GM18861 (cell line): ENCODE data around the gene DMBT1.
"Not testable (repeated sequence)": the region's sequence is repeated elsewhere in the genome, so short reads cannot be mapped to it uniquely, and the experiment has no call there.

ENCODE experiments used
- ATAC-seq: cut with Tn5 transposase; IDR thresholded peaks from one replicate; pipeline ENCODE4 v1.9.1; 2021; ENCODE audit not compliant: unreplicated experiment

Gene DMBT1

DNA sequence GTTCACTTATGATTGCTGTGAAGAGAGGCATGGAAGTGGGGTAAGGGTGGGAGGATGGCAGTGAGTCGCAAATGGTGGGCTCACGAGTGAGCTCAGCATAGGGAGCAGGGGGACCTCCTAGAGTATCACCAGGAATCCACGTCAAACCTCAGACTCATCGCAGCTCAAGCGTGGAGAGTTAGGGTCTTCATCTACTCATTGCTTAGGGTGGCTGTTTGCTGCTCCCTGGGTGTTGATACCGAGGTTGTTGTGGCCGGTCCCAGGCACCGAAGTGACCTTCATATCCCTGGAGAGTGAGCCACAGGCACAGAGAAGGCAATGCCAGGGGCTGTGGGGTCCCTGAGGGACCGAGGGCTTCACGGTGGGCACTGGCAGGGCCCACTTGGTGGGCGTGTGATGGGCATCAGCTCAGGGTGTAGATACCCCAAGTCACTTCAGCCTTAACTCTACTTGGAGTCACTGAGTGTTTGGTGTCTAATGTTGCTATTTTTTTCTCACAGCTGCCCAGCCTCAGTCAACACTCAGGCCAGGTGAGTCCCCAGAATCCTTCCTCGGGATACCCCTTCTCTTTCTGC lies 16.8 kb downstream of the DMBT1 start:
- no peak for ATAC-seq

DNA sequence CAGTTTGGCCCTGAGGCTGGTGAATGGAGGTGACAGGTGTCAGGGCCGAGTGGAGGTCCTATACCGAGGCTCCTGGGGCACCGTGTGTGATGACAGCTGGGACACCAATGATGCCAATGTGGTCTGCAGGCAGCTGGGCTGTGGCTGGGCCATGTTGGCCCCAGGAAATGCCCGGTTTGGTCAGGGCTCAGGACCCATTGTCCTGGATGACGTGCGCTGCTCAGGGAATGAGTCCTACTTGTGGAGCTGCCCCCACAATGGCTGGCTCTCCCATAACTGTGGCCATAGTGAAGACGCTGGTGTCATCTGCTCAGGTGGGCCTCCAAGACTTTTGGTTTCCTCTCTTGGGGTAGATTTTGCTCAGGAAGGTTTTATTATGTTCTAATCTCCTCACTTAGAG lies 25.5 kb downstream of the DMBT1 start:
- ATAC-seq, result not testable (repeated sequence)

DNA sequence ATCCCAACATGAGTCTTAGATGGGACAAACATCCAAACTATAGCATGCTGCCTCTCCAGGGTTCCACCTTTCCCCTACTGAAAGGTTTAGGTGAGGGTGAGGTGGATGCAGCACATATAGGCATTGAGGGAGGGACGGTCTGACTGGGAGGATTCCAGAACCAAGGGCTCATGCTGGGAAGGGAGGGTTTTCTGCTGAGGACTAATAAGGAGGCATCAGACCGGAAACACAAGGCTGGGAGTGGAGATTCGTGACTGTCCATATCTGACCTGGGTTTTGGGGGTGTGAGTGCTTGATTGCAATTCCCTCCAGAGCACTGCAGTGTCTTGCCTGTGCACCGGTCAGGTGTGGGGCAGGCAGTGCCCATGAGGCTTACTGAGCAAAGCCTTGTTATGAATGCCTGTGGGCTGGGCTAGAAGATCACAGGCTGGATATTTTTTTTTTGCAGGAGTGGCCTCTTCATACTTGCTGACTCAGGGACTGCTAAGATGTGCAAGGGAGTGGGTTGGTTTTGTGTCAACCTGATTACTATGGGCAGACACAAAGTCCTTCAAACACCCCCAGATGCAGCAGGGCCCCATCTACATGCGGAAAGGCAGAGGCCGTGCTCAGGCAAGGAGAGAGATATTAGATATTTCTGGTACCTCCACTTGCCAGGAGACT lies 26.7 kb downstream of the DMBT1 start:
- ATAC-seq, result no peak

- ATAC-seq, result no peak
These were observed 27.8 kb downstream of the DMBT1 start for GRCh38 chr10:122588381-122588780.

DNA sequence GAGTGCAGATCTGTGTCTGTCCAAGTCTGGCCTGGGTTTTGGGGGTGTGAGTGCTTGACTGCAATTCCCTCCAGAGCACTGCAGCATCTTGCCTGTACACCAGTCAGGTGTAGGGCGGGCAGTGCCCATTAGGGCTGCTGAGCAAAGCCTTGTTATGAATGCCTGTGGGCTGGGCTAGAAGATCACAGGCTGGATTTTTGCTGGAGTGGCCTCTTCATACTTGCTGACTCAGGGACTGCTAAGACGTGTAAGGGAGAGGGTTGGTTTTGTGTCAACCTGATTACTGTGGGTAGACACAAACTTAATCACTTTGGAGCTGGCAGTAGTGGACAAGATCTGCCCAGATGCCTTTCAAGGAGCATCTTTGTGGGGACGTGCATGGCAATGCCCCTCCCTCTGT lies 29.6 kb downstream of the DMBT1 start:
- ATAC-seq, result no peak

DNA sequence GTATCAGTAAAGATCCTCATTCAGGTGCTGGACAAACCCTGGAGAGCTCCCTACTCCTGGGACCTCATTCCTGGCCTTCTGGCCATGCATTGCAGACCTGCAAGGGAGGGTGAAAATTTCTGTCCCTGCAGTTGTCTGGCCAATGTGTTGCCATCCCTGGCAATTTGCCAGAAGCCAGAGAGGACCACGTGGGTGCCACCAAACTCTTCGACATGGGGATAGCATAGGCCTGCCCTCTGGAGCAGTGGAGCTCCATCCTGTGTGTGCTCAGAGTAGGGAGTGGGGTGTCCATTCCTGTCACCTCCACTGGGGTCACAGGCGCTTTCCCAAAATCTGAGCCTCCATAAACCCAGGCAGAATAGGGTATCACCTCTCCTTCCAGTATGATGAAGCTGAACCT lies 31.2 kb downstream of the DMBT1 start:
- no peak for ATAC-seq

DNA sequence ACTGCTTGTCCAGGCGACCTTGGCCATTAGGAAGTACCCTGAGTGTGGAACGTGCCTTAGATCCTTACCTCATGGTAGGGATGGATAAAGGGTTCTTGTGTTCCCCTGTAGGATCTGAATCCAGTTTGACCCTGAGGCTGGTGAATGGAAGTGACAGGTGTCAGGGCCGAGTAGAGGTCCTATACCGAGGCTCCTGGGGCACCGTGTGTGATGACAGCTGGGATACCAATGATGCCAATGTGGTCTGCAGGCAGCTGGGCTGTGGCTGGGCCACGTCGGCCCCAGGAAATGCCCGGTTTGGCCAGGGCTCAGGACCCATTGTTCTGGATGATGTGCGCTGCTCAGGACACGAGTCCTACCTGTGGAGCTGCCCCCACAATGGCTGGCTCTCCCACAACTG lies 31.6 kb downstream of the DMBT1 start:
- no peak for ATAC-seq

GRCh38 chr10:122617476-122618270 lies 57.1 kb downstream of the DMBT1 start:
- ATAC-seq, result no peak

DNA sequence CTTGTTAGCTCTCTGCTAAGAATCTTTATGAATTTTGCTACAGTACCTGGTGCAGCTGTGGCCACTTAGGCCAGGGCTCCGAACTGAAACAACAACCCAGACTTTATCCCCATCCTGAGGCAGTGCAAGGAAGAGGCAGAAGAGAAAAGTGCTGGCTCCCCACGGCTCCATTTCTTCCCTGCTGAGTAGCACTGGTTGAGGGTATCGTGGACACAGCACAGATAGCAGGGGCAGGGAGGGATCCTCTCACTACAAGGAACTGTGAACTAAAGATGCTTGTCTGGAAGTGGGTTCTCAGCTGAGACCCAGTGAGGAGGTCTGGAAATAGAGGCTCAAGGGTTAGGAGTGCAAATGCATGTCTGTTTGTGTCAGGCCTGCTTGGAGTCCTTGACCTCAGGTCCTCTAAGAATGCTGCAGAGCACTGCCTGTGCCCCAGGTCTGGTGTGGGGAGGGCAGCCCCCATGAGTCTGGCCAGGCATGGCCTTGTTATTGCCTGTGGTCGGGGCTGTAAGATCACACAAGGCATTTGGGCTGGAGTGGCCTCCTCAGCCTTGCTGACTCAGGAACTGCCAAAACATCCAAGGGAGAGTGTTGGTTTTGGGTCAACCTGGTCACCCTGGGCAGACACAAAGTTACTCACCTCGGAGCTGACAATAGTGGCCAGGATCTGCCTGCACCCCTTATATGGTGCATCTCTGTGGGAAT lies 58.1 kb downstream of the DMBT1 start:
- ATAC-seq, result no peak

- ATAC-seq, result not testable (repeated sequence)
These were observed 60.4 kb downstream of the DMBT1 start for GRCh38 chr10:122620961-122621360.

GRCh38 chr10:122624546-122624945 lies 64.0 kb downstream of the DMBT1 start:
- ATAC-seq, result no peak

GRCh38 chr10:122630526-122630925 lies 70.0 kb downstream of the DMBT1 start:
- no peak for ATAC-seq

DNA sequence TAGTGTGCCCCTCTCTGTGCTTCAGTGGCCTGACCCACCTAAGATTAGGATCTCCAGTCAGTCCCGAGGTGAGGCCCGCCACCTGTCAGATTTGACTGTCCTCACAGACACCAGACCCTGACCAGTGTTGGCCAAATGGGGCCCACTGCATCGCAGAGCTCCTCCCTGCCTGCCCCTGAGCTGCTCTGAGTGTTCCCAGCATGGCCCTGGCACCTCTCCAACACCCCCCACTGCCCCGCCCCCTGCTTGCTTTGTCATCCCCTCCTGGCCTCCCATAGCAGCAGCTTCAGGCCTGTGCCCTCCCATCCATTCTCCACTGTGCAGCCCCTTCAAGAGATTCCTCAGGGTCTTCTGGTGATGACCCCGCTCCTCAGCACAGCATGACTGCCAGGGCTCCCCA lies 71.5 kb downstream of the DMBT1 start:
- no peak for ATAC-seq

DNA sequence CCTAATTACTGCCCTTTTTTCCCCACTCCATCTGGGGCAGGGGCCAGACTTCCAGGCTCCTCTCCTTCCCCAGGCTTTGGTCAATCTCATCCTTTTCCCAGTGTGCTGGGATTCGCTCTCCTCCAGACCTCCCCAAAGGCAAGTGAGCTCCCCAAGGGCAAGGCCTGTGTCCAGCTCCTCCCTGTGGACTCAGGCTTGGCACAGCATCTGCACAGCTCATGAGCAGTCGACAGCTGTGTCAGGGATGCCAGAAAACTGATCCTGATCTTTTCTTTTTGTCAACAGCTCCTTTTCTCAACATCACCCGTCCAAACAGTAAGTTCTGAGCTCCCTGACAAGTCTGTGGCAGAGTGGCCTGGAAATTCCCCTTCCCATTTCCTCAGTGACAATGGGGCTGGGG lies 72.0 kb downstream of the DMBT1 start:
- no peak for ATAC-seq

DNA sequence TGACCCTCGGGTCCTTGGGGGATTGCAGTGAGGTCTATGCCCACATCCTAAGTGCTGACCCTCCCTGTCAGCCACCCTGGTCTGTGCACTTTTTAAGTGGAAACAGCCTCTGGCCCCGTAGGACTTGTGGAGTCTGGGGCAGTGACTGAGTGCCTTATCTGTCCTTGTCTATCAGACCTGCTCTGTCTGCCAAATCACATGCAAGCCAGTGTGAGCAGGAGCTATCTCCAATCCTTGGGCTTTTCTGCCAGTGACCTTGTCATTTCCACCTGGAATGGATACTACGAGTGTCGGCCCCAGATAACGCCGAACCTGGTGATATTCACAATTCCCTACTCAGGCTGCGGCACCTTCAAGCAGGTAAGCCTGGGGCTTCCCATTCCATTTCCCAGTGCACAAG lies 76.4 kb downstream of the DMBT1 start:
- no peak for ATAC-seq

GRCh38 chr10:122637376-122637775 lies 76.8 kb downstream of the DMBT1 start:
- no peak for ATAC-seq

DNA sequence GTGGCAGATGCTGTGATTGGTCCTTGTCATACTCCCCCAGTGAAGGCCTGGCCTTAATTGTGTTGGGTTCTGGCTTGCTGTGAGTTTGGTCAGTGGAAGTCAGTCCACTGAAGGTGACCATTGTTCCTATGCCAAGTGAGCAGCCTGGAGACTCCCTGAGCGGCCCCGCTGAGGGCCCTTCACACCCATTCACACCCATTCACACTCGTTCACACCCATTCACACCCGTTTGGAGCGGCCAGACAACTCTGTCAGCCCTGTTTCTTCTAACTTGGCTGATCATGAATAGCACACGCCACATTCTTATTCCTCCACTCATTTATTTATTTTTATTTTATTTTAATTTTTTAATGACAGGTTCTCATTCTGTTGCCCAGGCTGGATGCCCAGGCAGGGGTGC lies 77.6 kb downstream of the DMBT1 start:
- ATAC-seq, result no peak

DNA sequence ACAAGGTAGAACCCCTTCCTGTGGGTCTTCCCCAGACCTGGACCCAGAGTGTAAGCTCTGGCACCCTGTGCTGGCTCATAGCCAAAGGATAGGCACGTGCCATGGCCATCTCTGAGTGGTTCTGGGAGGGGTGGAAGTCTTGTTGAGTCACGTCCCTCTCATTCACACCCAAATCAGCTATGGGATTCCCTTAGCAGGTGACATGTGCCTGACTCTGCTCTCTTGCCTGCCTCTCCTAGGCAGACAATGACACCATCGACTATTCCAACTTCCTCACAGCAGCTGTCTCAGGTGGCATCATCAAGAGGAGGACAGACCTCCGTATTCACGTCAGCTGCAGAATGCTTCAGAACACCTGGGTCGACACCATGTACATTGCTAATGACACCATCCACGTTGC lies 79.2 kb downstream of the DMBT1 start:
- no peak for ATAC-seq

- no peak for ATAC-seq
These were observed 80.4 kb downstream of the DMBT1 start for GRCh38 chr10:122640921-122641320.

DNA sequence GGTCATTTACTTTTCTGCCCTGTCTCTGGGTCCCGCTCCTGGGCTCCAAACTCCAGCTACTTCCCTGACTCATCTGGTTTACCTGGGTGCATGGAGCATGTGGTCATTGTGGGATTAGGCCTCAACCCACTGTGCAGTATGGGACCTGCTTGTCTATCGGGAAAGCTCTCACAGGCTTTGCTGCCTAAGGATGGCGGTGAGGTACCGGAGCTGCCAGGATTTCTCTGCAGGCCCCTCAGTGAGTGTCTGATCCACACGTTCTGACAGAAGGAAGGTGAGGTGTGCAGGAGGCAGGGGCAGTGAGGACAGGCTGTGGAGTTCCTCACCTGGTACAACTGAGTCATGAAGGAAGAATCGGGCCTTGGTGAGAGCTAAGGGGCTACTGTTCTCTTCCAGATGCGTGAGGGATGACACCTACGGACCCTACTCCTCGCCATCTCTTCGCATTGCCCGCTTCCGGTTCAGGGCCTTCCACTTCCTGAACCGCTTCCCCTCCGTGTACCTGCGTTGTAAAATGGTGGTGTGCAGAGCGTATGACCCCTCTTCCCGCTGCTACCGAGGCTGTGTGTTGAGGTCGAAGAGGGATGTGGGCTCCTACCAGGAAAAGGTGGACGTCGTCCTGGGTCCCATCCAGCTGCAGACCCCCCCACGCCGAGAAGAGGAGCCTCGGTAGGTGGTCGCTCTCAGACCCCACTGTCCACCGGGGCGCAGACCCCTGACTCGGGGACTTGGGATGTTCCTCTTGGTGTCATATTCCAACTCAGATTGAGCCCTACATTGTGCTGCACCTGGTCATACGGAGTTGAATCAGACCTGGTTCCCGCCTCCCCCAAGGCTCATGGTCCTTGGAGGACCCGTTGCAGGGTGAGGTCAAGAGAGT lies 82.4 kb downstream of the DMBT1 start:
- ATAC-seq, result no peak
